HG03135 (cell line): ENCODE measurements around the gene WDR26.
"Not testable (repeated sequence)": the region's sequence is repeated elsewhere in the genome, so short reads cannot be mapped to it uniquely, and the experiment has no call there.

ENCODE experiments used
- ATAC-seq: cut with Tn5 transposase; IDR thresholded peaks from one replicate; pipeline ENCODE4 v1.9.1; 2021; ENCODE audit warnings: mild to moderate bottlenecking, moderate library complexity; ENCODE audit not compliant: unreplicated experiment

WDR26 gene

GRCh38 chr1:224433701-224434672 lies 610 bp downstream of the WDR26 start:
- ATAC-seq, result peak; percentile 2

- ATAC-seq, result no peak
These were observed 1.4 kb downstream of the WDR26 start for GRCh38 chr1:224433041-224433691.

- ATAC-seq, result no peak
These were observed 1.9 kb downstream of the WDR26 start for GRCh38 chr1:224432672-224433040.

- ATAC-seq, result no peak
These were observed 2.5 kb downstream of the WDR26 start for GRCh38 chr1:224432146-224432545.

- no peak for ATAC-seq
These were observed 2.9 kb downstream of the WDR26 start for GRCh38 chr1:224431726-224432125.

GRCh38 chr1:224430511-224431113 lies 4.0 kb downstream of the WDR26 start:
- no peak for ATAC-seq

GRCh38 chr1:224429616-224430326 lies 4.8 kb downstream of the WDR26 start:
- ATAC-seq, result no peak

- not testable (repeated sequence) for ATAC-seq
These were observed 5.9 kb downstream of the WDR26 start for GRCh38 chr1:224428713-224429112.

GRCh38 chr1:224427346-224427745 lies 7.3 kb downstream of the WDR26 start:
- no peak for ATAC-seq

GRCh38 chr1:224426869-224427268 lies 7.7 kb downstream of the WDR26 start:
- ATAC-seq, result not testable (repeated sequence)

- no peak for ATAC-seq
These were observed 9.2 kb downstream of the WDR26 start for GRCh38 chr1:224425279-224425884.

- no peak for ATAC-seq
These were observed 14.5 kb downstream of the WDR26 start for GRCh38 chr1:224420106-224420505.

- no peak for ATAC-seq
These were observed 22.8 kb downstream of the WDR26 start for GRCh38 chr1:224411766-224412165.

- no peak for ATAC-seq
These were observed 26.4 kb downstream of the WDR26 start for GRCh38 chr1:224408294-224408590.

- ATAC-seq, result no peak
These were observed 26.9 kb downstream of the WDR26 start for GRCh38 chr1:224407571-224408293.

- no peak for ATAC-seq
These were observed 28.4 kb downstream of the WDR26 start for GRCh38 chr1:224406216-224406615.

GRCh38 chr1:224405604-224405970 lies 29.0 kb downstream of the WDR26 start:
- no peak for ATAC-seq

GRCh38 chr1:224404916-224405603 lies 29.5 kb downstream of the WDR26 start:
- no peak for ATAC-seq

GRCh38 chr1:224402472-224403036 lies 32.0 kb downstream of the WDR26 start:
- ATAC-seq, result no peak
